ENCODE data around the gene NDUFC2. TPM values are rescaled to one million over a fixed set of nuclear protein-coding genes. Genes with fewer than 3 reads are reported as not detected.
A peak's percentile ranks its signal among the peaks of the same experiment; 100 is the strongest.

The NDUFC2 gene
- total and polyA plus RNA-seq, 2 of the 13 experiments (the other 11 are each of a cell fraction or from before 2014, with no cell fraction given) = 256 to 363 TPM

- TF ChIP-seq HOMEZ (CRISPR knock-in tag; IDR thresholded peaks at IDR 0.05; ENCODE audit: low read depth) (no peak; the same call in 1 of the 2 replicates), PATZ1 (CRISPR knock-in tag; IDR thresholded peaks at IDR 0.05) (no peak), ZNF296 (CRISPR knock-in tag; conservative IDR thresholded peaks at IDR 0.05) (0 out of 2 replicates have a peak, but pooled peaks have one; percentile 38), MIER3 (CRISPR knock-in tag; IDR thresholded peaks at IDR 0.05; ENCODE audit: borderline replicate concordance) (no peak), TBP (CRISPR knock-in tag; IDR thresholded peaks at IDR 0.05) (no peak), FIP1L1 (IDR thresholded peaks at IDR 0.05; ENCODE audit: borderline replicate concordance, insufficient read depth, low read depth, low read length) (no peak), ZNF724P (CRISPR knock-in tag; IDR thresholded peaks at IDR 0.05; ENCODE audit: borderline replicate concordance) (no peak), XBP1 (CRISPR knock-in tag; IDR thresholded peaks at IDR 0.05) (no peak), KDM5A (IDR thresholded peaks at IDR 0.05; ENCODE audit: borderline replicate concordance, low read length) (no peak), CREB1 (IDR thresholded peaks at IDR 0.05) (no peak), CREB1 (CRISPR knock-in tag; IDR thresholded peaks at IDR 0.05) (no peak; the same call in 1 of the 2 replicates), STAT6 (CRISPR knock-in tag; IDR thresholded peaks at IDR 0.05; ENCODE audit: borderline replicate concordance) (no peak), NFYC (CRISPR knock-in tag; IDR thresholded peaks at IDR 0.05) (no peak), PCBP1 (IDR thresholded peaks at IDR 0.05; ENCODE audit: borderline replicate concordance, low read depth, low read length) (no peak), FOXK2 (IDR thresholded peaks at IDR 0.05) (no peak), ZMYM3 (CRISPR knock-in tag; IDR thresholded peaks at IDR 0.05) (0 out of 2 replicates have a peak, but pooled peaks have one; percentile 11), ZNF773 (CRISPR knock-in tag; IDR thresholded peaks at IDR 0.05; ENCODE audit: borderline replicate concordance) (no peak), MXI1 (IDR thresholded peaks at IDR 0.05; ENCODE audit: borderline replicate concordance, low read depth, low read length) (no peak), ZNF598 (CRISPR knock-in tag; IDR thresholded peaks at IDR 0.05; ENCODE audit: borderline replicate concordance) (no peak), POLR2AphosphoS2 (IDR thresholded peaks at IDR 0.05; ENCODE audit: low read depth, low read length) (no peak), SALL1 (CRISPR knock-in tag; IDR thresholded peaks at IDR 0.05) (0 out of 2 replicates have a peak, but pooled peaks have one; percentile 1), CBFB (CRISPR knock-in tag; IDR thresholded peaks at IDR 0.05) (0 out of 2 replicates have a peak, but pooled peaks have one; percentile 30)
- TF ChIP-seq, protein P1, sequence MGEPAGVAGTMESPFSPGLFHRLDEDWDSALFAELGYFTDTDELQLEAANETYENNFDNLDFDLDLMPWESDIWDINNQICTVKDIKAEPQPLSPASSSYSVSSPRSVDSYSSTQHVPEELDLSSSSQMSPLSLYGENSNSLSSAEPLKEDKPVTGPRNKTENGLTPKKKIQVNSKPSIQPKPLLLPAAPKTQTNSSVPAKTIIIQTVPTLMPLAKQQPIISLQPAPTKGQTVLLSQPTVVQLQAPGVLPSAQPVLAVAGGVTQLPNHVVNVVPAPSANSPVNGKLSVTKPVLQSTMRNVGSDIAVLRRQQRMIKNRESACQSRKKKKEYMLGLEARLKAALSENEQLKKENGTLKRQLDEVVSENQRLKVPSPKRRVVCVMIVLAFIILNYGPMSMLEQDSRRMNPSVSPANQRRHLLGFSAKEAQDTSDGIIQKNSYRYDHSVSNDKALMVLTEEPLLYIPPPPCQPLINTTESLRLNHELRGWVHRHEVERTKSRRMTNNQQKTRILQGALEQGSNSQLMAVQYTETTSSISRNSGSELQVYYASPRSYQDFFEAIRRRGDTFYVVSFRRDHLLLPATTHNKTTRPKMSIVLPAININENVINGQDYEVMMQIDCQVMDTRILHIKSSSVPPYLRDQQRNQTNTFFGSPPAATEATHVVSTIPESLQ (CRISPR knock-in tag; conservative IDR thresholded peaks at IDR 0.05) = no peak
Observed at GRCh38 chr11:78038697-78039313, 40.9 kb downstream of the NDUFC2 start (continued).
